Retinal pigment epithelial cell (primary cell): ENCODE measurements around the gene MRGPRX2.

Source experiments
- DNase-seq: peaks from one replicate; pipeline ENCODE4 v3.0.0-alpha.2; 2010; ENCODE audit warnings: low read depth
- H3K4me3 ChIP-seq: 2 replicates; pipeline ENCODE4 v1.5.1; 2011; ENCODE audit warnings: mild to moderate bottlenecking, low read length, control low read depth, moderate library complexity
- TF ChIP-seq, protein P1 (sequence below): conservative IDR thresholded peaks from 2 replicates; pipeline ENCODE4 v1.5.1; 2011; ENCODE audit warnings: low read depth, low read length, control low read depth, inconsistent platforms

MRGPRX2 gene

DNA sequence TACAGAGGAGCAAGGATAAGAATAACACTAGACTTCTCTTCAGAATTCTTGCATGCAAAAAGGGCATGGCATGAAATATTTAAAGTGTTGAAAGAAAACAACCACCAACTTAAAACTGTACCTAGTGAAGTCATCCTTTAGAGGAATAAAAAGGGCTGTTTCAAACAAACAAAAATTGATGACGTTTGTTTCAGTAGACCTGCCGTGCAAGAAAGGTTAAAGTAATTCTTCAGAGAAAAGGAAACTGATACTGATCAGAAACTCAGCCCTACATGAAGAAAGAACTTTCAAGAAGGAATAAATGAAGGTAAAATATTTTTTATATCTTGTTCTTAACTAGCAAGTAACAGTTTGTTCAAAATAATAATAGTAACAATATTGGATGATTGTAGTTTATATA, 27.5 kb downstream of the MRGPRX2 start:
- no peak for DNase-seq
- TF ChIP-seq, protein P1, sequence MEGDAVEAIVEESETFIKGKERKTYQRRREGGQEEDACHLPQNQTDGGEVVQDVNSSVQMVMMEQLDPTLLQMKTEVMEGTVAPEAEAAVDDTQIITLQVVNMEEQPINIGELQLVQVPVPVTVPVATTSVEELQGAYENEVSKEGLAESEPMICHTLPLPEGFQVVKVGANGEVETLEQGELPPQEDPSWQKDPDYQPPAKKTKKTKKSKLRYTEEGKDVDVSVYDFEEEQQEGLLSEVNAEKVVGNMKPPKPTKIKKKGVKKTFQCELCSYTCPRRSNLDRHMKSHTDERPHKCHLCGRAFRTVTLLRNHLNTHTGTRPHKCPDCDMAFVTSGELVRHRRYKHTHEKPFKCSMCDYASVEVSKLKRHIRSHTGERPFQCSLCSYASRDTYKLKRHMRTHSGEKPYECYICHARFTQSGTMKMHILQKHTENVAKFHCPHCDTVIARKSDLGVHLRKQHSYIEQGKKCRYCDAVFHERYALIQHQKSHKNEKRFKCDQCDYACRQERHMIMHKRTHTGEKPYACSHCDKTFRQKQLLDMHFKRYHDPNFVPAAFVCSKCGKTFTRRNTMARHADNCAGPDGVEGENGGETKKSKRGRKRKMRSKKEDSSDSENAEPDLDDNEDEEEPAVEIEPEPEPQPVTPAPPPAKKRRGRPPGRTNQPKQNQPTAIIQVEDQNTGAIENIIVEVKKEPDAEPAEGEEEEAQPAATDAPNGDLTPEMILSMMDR, result no peak
- H3K4me3 ChIP-seq, result no peak overlapping the region

DNA sequence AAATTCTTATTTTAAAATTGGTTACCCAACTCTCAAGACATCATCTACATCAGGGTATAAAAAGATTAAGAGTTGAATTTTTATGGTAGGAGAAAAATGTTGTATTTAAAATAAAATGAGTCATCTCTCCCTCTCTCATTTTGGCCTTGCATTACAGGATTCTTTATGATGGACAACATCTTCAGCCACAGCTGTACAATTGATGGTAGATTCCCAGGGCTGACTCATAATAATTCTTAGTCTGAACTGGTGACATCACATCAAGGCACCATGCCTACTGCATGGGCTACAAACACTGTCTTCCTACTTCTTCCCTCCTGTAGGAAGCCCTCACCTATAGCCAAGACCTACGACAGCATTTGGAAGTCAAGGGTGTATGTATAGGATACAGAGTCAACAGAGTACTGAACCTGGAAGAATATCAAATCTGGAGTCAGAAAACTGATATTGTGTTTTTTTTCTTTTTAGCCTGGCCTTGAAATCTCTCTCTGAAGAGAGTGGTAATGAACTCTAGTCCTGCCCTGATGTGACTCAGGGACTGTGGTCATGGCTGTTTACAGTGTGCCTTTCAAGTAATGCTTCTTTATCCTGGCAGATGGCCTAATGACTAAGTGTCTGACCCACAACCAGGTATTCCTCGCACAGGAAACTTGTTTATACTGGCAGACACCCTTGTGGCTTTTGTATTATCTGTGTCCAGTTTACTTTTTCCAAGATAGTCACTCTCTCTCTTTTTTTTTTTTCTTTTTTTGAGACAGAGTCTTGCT, 32.5 kb downstream of the MRGPRX2 start:
- no peak for DNase-seq
- TF ChIP-seq, protein P1, result no peak
- no peak overlapping the region for H3K4me3 ChIP-seq

DNA sequence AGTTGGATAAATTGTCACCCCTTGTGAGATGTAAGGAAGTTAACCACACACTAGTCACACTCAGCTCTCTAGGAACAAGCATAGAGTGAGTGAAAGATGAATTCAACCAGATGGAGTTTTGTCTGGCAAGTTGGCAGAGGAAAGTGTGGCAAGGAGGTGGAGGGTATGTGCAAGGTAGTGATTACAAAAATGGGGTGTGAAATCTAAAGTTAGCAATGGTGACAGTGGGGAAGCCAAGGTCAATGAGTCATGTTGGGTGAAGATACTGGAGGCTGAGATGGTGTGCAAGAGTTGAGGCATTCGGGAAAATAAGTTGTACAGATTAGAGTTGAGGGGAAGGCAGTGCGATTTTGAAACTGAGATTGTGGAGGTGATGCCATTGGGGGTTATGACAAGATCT, 33.7 kb downstream of the MRGPRX2 start:
- TF ChIP-seq, protein P1, result no peak
- DNase-seq, result no peak
- no peak overlapping the region for H3K4me3 ChIP-seq

- no peak for DNase-seq
- TF ChIP-seq, protein P1, result no peak
- H3K4me3 ChIP-seq, result no peak overlapping the region
Measured at GRCh38 chr11:19025481-19026406, 34.8 kb downstream of the MRGPRX2 start.

DNA sequence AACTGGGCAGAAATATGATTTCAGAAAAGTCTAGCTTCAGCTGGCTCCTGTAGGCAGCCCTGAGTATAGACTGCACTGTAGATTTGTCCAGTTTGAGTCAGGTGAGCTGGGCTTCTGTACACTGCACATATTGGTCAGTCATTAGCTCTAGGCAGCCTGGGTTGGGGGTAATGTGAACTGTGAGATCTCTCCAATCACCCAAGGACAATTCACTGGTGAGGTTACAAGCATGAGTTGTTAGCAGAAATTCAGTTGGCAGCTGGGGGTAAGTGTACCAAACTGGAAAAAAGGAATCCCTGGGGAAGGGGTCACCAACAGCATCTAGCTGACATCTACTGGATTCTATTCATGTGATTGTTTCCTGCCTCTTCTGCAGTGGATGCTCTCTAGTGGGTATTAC, 39.7 kb downstream of the MRGPRX2 start:
- DNase-seq, result no peak
- TF ChIP-seq, protein P1, result no peak
- no peak overlapping the region for H3K4me3 ChIP-seq

DNA sequence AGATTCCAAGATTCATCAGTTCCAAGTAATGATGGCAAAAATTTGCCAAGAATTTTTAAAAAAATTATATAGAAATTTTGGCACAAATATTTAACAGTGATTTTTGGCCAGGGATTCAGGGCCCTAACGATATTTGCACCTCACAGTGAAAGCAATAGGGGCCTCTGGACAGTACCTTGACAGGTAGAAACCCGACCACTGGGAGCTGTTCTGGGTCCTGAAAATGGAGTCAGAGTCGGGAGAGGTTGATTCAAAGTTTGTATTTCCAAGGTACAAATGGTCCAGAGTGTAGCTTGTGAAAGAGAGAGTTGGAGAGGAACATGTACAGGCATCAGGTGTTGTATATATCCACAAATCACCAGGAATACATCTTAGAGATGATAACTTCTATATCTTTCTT, 41.6 kb downstream of the MRGPRX2 start:
- H3K4me3 ChIP-seq, result no peak overlapping the region
- no peak for DNase-seq
- TF ChIP-seq, protein P1, result no peak
